NCI-H526 (cell line): ENCODE data around the gene DGKD.
"Not testable (repeated sequence)": the region's sequence is repeated elsewhere in the genome, so short reads cannot be mapped to it uniquely, and the experiment has no call there.

ENCODE experiments used
- DNase-seq, 2 experiments: peaks; one replicate each; lab custom pipeline; 2025; lab: John Stamatoyannopoulos, UW

DGKD gene

DNA sequence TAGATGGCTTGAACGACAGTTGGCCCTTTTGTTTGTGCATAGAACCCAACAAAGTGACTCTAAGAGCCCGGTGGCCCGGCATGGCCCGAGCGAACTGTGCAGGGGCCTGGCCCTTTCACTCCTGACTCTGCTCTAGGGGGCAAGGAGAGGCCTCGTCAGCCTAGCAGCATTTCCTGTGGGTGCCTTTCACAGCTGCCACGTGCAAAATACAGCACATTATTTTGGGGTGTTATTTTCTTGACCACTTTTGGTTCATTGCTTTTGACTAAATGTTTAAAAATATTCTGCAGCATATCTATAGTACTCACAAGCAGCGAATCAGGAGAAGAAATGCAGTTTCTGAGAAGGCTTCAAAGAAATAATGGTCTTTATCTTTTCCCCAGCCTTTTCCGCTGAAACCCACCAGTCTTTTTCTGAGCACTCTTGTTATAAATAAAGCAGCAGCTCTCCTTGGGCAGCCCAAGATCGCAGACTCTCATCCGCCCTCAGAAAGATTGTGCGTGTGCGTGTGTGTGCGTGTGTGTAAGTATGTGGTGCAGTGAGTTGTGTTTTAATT is 31.3 kb downstream of the DGKD start:
- DNase-seq = no peak

DNA sequence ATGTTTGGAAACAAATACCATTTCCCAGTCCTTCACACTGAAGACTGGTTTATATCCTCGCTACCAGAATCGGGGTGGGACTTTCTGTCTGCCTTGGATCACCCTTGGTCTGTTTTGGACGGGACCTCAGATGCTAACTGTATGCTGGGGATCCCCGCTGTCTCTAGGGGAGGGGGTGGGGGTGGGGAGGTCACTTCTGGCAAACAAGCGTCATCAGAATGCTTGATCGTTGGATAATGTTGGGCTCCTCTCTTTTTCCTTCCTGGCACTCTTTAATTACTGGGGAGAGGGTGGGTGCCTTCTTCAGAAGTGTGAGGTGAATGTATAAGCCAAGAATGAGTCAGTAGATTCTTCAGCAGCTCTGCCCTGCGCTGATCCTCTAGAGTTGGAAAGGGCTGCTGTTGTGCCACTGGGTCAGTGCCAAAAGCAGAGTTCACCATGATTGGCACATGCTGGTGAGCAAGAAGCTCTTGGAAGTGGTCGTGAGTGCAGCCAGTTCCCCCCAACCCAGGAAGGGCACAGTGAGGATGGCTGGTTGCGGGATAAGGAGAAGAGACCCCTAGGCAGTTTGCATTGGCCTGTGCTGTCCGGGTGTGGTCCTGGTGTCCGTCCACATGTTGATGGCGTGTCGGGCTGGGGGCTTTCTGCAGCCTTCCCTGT is 32.2 kb downstream of the DGKD start:
- no peak for DNase-seq

DNA sequence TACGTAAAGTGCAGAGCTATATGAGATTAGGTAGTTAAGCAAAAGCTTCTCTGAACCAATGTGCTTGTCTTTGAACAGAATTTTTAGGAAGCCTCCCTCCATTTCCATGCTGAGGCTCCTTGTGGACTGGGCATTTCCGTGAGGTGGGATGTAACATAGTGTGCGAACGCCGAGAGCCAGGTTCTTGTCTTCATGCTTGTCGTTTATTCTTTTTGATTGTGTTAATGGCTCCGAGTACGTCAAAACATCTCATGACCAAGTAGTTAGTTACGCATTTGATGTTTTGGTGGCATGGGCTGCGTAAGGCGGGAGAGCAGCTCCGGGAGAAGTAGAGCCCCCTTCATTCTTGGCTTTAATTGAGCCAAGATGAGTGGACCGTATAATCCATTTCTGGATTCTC is 32.9 kb downstream of the DGKD start:
- no peak for DNase-seq

DNA sequence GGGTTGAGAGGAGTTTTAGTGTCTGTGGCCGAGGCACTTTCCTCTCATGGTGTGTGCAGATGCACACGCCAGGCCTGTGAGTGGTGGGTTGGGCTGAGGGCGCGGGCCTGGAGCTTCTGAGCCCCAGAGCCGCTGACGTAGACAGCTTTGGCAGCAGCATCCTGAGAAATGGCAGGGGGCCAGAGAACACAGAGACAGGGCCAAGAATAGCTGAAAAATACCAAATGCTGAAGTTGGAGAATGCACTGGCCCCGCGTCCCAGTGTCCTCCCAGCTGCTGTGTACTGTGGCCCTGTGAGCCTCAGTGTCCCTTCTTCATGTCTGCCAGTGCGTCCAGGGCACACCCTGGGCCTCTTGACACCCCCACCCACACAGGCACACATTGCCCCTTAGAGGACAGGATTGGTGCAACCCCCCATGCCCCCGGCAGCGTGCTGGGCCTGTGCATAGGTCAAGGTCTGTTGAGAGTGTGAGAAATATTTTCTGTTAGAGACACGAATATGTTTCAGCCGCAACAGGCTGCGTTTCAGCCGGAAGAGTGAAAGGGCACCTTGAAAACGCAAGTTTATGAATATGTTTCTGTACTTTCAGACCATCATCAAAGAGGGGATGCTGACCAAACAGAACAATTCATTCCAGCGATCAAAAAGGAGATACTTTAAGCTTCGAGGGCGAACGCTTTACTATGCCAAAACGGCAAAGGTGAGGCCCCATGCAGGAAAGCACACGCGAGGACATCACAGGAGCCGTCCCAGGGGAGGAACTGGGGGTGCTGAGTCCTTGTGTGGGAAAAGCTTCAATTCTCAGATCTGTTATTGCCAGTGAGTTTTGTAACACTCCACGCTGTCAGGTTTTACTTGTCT is 33.6 kb downstream of the DGKD start:
- DNase-seq = no peak

DNA sequence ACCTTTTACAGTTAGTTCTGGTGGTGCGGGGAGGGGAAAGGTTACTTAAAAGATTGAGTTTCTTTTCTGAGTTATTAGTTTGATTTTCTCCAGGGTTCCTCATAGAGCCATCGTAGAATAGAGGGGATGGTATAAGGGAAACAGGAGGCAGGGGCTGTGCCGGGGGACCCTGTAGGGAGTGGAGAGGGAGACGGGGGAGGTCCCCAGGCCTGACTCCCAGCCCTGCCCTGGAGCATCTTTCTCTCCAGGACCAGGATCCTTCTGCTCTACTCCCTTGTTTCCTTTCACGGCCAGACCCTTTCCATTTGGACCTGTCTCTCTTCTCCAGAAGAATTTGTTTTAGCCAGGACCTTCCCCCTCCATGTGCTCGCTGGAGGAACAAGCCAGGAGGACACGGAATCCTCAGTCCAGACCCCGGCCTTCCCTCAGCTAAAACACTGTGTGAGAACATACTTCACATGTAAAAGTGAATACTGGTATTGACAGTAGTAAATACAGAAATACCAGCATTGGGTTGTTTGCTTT is 35.4 kb downstream of the DGKD start:
- no peak for DNase-seq

DNA sequence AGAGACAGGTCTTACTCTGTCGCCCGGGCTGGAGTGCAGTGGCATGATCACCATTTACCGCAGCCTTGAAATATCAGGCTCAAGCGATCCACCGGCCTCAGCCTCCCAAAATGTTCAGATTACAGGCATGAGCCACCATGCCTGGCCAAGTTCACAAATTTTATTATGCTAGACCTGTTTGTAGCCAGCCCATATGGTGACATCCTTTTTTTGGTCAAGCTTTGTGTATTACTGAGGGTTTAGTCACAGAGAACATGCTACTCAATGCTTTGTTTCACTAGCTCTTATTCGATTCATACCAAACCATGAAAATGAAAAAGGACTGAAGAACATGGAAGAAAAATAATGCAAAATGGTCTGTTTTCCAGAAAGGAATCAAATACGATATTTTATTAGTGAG is 41.4 kb downstream of the DGKD start:
- no peak for DNase-seq

DNA sequence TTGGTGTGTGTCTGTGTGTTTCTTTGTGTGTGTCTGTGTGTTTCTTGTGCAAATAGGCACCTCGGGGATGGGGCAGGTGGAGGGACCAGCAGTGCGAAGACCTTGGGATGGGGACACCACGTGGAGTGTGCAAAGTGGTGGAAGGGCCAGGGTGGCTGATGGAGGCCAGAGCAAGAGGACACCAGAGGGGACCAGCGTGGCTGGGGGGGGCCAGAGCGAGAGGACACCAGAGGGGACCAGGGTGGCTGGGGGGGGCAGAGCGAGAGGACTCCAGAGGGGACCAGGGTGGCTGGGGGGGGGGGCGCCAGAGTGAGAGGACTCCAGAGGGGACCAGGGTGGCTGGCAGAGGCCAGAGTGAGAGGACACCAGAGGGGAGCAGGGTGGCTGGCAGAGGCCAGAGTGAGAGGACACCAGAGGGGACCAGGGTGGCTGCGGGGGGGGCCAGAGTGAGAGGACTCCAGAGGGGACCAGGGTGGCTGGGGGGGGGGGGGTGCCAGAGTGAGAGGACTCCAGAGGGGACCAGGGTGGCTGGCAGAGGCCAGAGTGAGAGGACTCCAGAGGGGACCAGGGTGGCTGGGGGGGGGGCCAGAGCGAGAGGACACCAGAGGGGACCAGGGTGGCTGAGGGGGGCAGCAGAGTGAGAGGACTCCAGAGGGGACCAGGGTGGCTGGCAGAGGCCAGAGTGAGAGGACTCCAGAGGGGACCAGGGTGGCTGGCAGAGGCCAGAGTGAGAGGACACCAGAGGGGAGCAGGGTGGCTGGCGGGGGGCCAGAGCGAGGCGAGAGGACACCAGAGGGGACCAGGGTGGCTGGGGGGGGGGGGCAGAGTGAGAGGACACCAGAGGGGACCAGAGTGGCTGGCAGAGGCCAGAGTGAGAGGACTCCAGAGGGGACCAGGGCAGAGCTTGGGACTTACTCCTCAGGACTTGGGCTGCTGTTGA is 42.7 kb downstream of the DGKD start:
- not testable (repeated sequence) for DNase-seq

DNA sequence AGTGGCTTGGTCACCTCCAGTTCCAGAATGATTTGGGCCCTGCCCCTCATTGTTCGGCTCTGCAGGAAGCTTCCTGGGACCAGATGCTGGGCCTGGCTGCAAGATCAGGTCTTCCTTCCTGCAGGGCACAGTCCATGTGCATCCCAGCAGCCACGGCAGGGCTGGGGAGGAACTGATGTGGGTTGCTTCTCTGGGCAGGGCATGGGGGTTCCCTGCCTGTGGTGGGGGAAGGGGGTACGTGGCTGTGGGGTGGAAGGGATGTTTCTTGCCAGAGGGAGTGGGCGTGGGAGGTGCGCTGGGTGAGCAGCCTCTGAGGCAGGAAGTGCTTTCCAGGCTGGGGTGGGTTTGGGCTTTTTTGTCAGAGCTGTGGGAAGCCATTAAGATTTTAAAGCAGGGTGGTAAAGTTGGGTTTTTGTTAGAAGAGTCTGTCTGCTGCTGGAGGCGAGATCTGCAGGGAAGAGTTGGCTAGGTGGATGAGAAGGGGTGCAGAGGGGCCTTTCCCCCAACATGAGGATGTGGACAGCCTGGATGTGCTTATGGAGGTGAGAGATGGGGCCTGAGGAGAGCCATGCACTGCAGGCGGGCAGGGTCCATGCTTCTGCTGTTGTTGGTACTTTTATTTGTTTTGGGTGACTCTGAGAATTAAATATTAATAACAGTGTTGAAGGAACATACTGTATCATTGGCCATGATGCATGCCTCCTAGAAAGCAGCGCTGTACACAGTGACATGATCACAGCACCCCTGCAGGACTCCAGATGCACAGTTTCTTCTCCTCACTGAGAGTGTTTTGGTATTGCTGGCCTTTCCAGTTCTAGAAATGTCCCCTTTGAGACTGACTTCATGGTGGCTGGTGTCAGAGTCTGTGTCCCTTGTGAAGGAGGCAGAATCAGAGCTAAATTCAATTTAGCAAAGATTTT is 45.3 kb downstream of the DGKD start:
- no peak for DNase-seq

DNA sequence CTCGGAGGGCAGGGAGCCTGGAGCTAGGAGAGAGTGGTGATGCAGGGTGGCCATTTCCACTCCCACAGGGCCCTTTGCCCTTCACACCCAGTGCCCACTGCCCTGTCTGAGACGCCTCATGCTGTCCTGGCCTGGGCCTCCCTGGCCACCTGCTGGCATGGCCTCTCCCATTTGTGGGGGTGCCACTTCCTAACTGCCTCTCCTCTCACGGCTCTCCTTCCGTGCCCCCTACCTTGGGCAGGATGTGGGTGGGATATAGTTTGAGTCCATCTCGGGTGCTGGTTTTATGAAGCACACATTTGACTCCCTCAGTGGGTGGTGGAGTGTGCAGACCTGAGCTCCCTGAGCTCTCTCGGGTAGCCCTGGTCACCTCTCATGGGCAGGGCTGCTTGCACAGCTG is 46.0 kb downstream of the DGKD start:
- no peak for DNase-seq

DNA sequence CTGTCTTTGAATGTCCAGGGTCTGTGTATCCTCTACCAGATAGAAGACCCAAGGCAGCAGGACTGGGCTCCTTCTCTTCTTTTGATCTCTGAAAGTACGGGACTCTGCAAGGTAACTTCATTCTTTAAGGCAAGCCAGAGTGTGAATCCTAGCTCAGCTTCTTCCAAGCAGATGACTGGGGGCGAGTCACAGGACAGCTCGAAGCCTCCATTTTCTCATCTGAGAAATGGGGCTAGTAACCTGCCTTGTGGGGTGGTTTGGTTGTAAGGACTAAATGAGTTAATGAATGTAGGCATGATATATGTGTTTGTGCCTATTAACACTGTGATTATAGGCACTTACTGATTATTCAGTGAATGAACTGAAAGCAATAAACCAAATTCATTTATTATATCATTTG is 46.7 kb downstream of the DGKD start:
- DNase-seq = no peak

DNA sequence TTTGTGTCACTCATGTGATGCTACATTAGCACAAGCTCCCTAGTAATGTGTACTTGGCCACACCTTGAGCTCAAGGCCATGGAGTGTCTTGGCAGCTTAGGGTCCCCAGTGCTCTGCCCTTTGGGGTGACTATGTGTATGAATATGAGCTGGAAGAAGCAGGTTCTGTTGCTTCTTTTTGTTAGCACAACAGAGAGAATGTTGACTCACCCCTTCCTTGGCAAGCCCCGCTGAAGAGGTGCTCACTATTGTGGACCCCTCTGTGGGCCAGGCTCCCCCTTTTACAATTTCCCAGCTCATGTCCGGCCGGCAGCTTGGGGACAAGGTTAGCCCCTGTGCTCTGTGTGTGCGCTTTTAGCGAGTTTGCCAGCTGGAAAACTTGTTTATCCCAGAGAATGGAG is 48.1 kb downstream of the DGKD start:
- DNase-seq = no peak

DNA sequence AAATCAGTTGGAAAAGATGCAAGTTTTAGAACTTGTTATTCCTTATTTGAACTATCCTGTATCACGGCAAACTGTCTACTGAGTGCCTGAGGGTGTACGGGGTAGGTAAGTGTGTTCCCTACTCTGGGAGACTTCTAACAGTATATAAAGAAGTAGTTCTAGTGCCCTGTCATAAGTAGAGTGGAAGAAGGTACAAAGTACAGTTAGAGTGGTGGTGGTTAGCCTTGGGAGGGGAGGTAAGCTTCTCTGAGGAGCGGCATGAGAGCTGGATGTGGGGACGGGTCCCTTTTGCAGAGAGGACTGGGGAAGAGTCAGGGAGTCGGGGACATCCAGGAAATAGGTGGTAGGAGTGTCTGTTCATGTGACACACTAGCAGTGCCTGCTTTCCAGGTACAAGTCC is 48.5 kb downstream of the DGKD start:
- no peak for DNase-seq

DNA sequence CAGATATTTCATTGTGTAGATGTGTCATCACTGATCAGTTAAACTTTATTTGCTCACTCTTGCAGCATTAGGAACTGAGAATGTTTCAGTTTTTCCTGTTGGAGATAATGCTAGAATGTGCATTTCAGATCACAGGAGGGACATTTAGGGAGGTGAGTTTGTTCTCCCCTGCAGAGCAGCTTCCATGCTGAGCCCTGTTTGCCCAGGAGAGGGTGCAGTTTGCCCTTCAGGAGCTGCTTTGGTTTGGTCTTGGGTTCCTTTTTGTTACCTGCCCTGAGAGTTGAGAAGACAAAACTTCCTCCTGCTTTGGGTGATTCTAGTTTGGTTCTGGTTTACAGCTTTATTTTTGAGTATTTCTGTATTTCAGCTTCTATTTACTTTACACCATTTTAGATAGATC is 49.9 kb downstream of the DGKD start:
- peak in 1 of 2 experiments; percentile 37 for DNase-seq

DNA sequence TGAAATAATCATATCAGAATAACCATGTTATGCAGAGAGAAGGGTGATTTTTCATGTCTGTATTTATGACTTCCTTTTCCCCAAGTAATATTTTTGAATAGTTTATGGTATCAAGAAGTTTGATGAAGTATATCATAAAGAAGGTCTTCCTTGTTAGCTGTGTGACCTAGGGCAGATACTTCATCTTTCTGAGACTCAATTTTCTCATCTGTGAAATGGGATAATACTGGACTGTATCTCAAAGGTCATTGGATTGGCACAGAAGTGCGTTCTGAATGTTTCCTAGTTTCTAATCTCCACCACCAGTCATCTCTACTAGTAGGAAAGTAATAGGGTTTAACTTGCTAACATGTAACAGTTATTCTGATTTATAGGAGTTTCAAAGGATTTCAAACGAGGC is 52.6 kb downstream of the DGKD start:
- no peak for DNase-seq

DNA sequence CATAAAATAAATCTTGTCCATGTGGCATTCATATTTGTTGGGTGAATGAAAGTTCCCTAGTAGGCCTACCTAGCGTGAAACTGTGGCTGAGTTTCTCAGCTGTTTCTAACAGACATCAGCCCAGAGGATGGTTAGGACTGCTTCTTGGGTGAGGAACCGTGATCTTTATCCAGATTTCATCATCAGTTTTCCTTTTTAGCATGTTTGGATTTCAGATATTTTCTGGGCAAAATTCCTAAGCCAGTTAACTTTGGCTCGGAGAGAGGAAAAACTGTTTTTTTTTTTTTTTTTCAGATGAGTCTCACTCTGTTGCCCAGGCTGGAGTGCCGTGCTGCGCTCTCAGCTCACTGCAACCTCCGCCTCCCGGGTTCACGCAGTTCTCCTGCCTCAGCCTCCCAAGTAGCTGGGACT is 53.5 kb downstream of the DGKD start:
- no peak for DNase-seq

DNA sequence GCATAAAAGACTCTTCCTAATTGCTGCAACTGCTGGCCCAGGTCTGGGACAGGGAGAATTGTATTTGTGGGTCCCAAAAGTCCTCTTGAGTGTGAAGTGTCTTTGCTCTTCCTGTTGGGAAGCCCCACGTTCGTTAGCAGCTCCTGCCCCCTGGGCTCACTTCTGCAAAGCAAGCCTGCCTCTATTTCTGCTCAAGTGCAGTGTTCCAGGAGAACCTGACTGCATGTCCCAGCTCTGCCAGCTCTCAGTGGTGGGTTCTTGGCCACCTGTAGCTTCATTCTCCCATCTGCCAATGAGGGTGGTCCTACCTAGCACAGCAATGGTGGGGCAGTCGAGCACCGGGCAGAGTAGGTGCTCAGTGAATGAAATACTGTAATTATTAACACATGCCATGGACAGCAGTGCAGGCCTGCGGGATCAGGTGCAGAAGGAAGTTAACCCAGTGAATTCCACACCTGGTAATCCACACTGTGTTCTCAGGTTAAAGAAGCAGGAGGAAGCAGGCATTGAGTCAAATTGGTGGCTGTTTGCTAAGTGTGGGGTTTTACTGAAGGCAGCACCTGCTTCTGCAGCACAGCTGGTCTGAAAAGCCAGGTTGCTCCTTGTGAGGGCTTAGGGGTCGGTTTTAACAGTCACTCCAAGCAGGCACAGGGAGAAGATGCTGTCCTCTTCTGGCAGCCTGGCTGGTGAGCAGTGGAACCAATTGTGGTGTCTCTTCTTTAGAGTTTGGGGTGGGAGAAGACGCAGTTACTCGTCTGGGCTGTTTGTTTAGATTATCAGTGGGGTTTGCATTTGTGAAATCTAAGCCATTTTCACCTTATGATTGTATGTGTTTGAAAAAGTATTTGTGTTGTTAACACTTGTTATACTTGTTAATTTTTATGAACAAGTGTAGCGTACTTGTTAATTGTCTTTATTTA is 54.3 kb downstream of the DGKD start:
- DNase-seq = no peak

DNA sequence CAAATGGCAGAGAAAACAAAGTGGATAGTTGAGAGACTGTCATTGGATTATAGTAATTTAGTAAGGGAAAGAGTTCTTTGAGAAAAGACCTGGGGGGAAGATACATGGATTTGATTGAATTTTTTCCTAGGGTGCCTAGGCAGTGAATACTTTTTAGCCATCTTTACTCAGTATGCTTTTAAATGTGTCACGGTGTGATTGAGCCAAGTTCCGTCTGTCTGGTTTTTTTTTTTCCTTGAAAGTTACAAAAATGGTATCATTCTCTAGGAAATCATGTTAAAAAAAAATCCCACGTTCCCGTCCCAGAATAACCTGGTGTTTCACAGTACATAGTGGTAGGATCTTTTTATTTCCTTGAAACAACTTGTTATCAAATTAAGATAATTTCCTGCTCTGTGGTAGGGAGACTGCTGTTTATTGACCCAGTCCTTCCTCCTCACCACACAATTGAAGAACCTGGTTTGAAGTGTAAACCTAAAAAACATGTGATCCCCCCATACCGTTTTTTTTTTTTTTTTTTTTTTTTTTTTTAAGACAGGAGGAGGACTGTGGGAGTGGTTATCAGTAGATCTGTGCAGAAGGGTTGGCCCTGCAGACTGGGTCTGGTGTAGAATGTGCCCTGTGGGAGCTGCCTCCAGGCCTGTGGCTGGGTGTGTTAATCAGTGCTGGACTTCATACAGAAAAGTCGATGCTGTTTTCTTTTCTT is 55.1 kb downstream of the DGKD start:
- no peak for DNase-seq

DNA sequence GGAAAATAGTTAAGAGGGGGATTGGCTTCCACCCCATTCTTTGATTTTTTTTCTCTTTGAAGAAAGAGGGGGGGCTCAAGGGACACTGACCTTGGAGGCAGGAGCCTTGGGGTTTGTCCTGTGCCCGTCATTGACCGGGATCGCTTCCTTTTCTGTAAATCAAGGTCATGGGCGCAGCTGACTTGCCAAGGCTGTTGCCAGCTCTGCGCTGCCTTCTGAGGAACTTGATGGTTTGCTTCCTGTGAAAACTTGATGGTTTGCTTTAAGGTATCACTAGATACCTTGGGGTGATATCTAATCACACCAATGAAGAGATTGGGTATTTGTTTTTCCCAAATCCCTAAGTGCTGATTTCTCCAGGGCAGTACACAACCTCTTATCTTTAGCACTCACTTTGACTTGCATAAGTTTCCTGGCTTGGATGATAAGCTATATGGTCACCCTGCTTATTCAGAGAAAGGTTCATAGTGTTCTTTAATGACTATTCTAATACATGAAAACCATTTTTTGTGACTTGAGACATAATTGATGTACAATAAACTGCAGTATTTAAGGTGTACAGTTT is 56.0 kb downstream of the DGKD start:
- no peak for DNase-seq

DNA sequence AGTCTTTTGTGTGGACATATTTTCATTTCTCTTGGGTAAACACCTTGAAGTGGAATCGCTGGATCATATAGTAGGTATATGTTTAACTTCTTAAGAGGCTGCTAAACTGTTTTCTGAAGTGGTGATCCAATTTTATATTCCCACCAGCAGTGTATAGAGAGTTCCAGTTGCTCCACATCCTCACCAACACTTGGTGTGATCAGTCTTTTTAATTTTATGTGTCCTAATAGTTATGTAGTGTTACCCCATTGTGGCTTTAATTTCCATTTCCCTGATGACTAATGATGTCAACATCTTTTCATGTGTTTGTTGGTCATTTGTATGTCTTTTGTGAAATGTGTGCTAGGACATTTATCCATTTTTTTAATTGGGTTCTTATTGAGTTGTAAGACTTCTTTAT is 56.9 kb downstream of the DGKD start:
- DNase-seq = no peak
